Activated B cell treated with CpG ODN at 0.5 μM for 24 hours (primary cell): ENCODE measurements around the gene ITGB8. TPM values are rescaled to one million over a fixed set of nuclear protein-coding genes. Genes with fewer than 3 reads are reported as not detected.
A peak's percentile ranks its signal among the peaks of the same experiment; 100 is the strongest.

Experiments
- ATAC-seq: fragments of 200-7000 bp; cut with Tn5 transposase; one replicate; pipeline ENCODE4 v1.10.0; 2021; ENCODE audit warnings: low read depth, mild to moderate bottlenecking, moderate library complexity
- CTCF ChIA-PET: fragments of 350-600 bp; sonication (Branson Sonifier 250); formaldehyde crosslinking; loops from one replicate; lab custom pipeline; 2021; ENCODE audit warnings: antibody characterized with exemption; lab: Charles Lee
- POLR2A ChIA-PET: fragments of 350-600 bp; sonication (Branson Sonifier 250); formaldehyde crosslinking; loops from one replicate; lab custom pipeline; 2021; ENCODE audit warnings: antibody characterized with exemption; lab: Charles Lee
- DNase-seq: peaks from one replicate; pipeline ENCODE4 v3.0.0; 2022
- H3K27ac Mint-ChIP-seq: one replicate; pipeline ENCODE4 v1.8.0; 2020; ENCODE audit warnings: mixed read lengths
- H3K27me3 Mint-ChIP-seq: one replicate; pipeline ENCODE4 v1.8.0; 2021; ENCODE audit warnings: mixed read lengths
- H3K36me3 Mint-ChIP-seq: one replicate; pipeline ENCODE4 v1.8.0; 2021; ENCODE audit warnings: low read depth, mixed read lengths
- H3K4me1 Mint-ChIP-seq: one replicate; pipeline ENCODE4 v1.8.0; 2021; ENCODE audit warnings: mixed read lengths
- H3K4me3 Mint-ChIP-seq: one replicate; pipeline ENCODE4 v1.8.0; 2020; ENCODE audit warnings: mild to moderate bottlenecking, mixed read lengths
- H3K9me3 Mint-ChIP-seq: one replicate; pipeline ENCODE4 v1.8.0; 2020; ENCODE audit warnings: mixed read lengths
- CTCF ChIP-seq: fragments of 200-600 bp; IDR thresholded peaks from one replicate; pipeline ENCODE4 v1.8.0; 2022; ENCODE audit warnings: antibody characterized with exemption, mild to moderate bottlenecking
- intact Hi-C: fragments of 100-400 bp; cut with micrococcal nuclease; formaldehyde crosslinking; loops from one replicate; pipeline ENCODE4 v1.15.1; 2024
- total RNA-seq: library from RNA; stranded (reverse); gene quantifications from 2 replicates; pipeline ENCODE4 v1.2.3, GENCODE V29; 2022

Gene ITGB8
- total RNA-seq: 0.75 and 1.3 TPM in 2 replicates

- peak within 1 kb of the TSS; percentile 84 for H3K27ac Mint-ChIP-seq
- intact Hi-C loops: loop anchor here (2.0 to 5.0 kb wide), 5 partner anchors 108 to 666 kb away; partner anchors contain the start of gene POLR1F
Observed at GRCh38 chr7:20330239-20330927, at the start of gene ITGB8. Gene ITGB8, plus strand, starts transcription at chr7:20330900. Its CDS starts 907 bp downstream, at chr7:20331807.

GRCh38 chr7:20282959-20283358, 47.7 kb upstream of the ITGB8 start:
- no peak for TF ChIP-seq CTCF
- no peaks in the 10 kb centered on the region for H3K36me3 Mint-ChIP-seq
- H3K27me3 Mint-ChIP-seq: no peaks in the 10 kb centered on the region
- no peaks in the 10 kb centered on the region for H3K9me3 Mint-ChIP-seq
- POLR2A ChIA-PET: interaction anchor here (1.0 kb wide), 1 partner anchor 17 kb away, joined by 3 read pairs; no protein-coding TSS in a partner anchor
- no peak for ATAC-seq
- DNase-seq: no peak
- no peak overlapping the region for H3K27ac Mint-ChIP-seq
- CTCF ChIA-PET: no interaction called here
- H3K4me1 Mint-ChIP-seq: peaks cover 11% of the 10 kb centered on the region
- no peak overlapping the region for H3K4me3 Mint-ChIP-seq
- intact Hi-C loops: loop anchor here (5.0 kb wide), 1 partner anchor 41 kb away; no protein-coding TSS in a partner anchor

More at GRCh38 chr7:20330239-20330927, at the start of gene ITGB8:
- Mint-ChIP-seq H3K27me3 (peaks cover 2% of the 10 kb centered on the region), H3K36me3 (peaks cover 8% of the 10 kb centered on the region), H3K4me3 (peak within 1 kb of the TSS; percentile 95), H3K4me1 (peaks cover 37% of the 10 kb centered on the region), H3K9me3 (no peaks in the 10 kb centered on the region)
- ATAC-seq: peak; percentile 69
- no peak for DNase-seq
- CTCF ChIA-PET: interaction anchor here (1.0 to 1.3 kb wide), 4 partner anchors 20 to 621 kb away, joined by 3 to 4 read pairs (median 4); partner anchors contain the start of gene POLR1F
- POLR2A ChIA-PET: interaction anchor here (0.8 to 3.0 kb wide), 5 partner anchors 17 to 621 kb away, joined by 3 to 27 read pairs (median 3); partner anchors contain the start of genes MACC1 and POLR1F
- TF ChIP-seq CTCF: no peak

- CTCF ChIA-PET: no interaction called here
Observed at GRCh38 chr7:20283385-20283784, 47.3 kb upstream of the ITGB8 start.

GRCh38 chr7:20284003-20284770, 46.5 kb upstream of the ITGB8 start:
- H3K27ac Mint-ChIP-seq: no peak overlapping the region
- CTCF ChIA-PET: no interaction called here
- no peaks in the 10 kb centered on the region for H3K36me3 Mint-ChIP-seq

More at GRCh38 chr7:20283385-20283784, 47.3 kb upstream of the ITGB8 start:
- no peak for ATAC-seq
- no peaks in the 10 kb centered on the region for H3K9me3 Mint-ChIP-seq
- no peak overlapping the region for H3K27ac Mint-ChIP-seq
- intact Hi-C loops: loop anchor here (5.0 kb wide), 1 partner anchor 41 kb away; no protein-coding TSS in a partner anchor
- no peak for TF ChIP-seq CTCF
- H3K27me3 Mint-ChIP-seq: no peaks in the 10 kb centered on the region
- POLR2A ChIA-PET: interaction anchor here (1.0 kb wide), 1 partner anchor 17 kb away, joined by 3 read pairs; no protein-coding TSS in a partner anchor
- H3K4me1 Mint-ChIP-seq: peaks cover 11% of the 10 kb centered on the region
- DNase-seq: no peak
- H3K36me3 Mint-ChIP-seq: no peaks in the 10 kb centered on the region
- no peak overlapping the region for H3K4me3 Mint-ChIP-seq

More at GRCh38 chr7:20284003-20284770, 46.5 kb upstream of the ITGB8 start:
- no peak for TF ChIP-seq CTCF
- H3K4me3 Mint-ChIP-seq: no peak overlapping the region
- H3K27me3 Mint-ChIP-seq: no peaks in the 10 kb centered on the region
- H3K9me3 Mint-ChIP-seq: no peaks in the 10 kb centered on the region
- DNase-seq (no peak), ATAC-seq (no peak)
- H3K4me1 Mint-ChIP-seq: peaks cover 11% of the 10 kb centered on the region
- POLR2A ChIA-PET: no interaction called here
- intact Hi-C loops: loop anchor here (5.0 kb wide), 1 partner anchor 42 kb away; no protein-coding TSS in a partner anchor
